Skin of body (tissue), 2 donors: ENCODE results near the gene XAGE1B. TPM values are rescaled to one million over a fixed set of nuclear protein-coding genes. Genes with fewer than 3 reads are reported as not detected.

Source experiments
- small RNA-seq: library from RNA; depleted of rRNA; stranded (forward); fragments of <200 nt; gene quantifications from one replicate; pipeline ENCODE3, GENCODE V24; 2014; ENCODE audit warnings: low replicate concordance
- total RNA-seq: library from RNA; depleted of rRNA; stranded (reverse); fragments of >200 nt; gene quantifications from one replicate; pipeline ENCODE4 v1.2.3, GENCODE V29; 2014

The XAGE1B gene
- total RNA-seq, 1 donor from 2014 or later, result not detected

Small RNA genes within 50 kb of the gene (small RNA-seq; reads per million reads assigned to genes)
- not detected for gene BX510359.8
- not detected for gene RBM22P7

Other genes starting within 250 kb of the XAGE1B start
- gene XAGE2, start 148.0 kb downstream of the XAGE1B start, total RNA-seq, result 0.69 TPM
- not detected for gene XAGE1A, start 21.3 kb downstream of the XAGE1B start, total RNA-seq
- not detected for gene SSX7, start 137.8 kb upstream of the XAGE1B start, total RNA-seq
- not detected for gene SSX2, start 190.1 kb upstream of the XAGE1B start, total RNA-seq
- not detected for gene SSX2B, start 234.2 kb upstream of the XAGE1B start, total RNA-seq